Adrenal gland (tissue), 5 donors: ENCODE measurements around the gene SNRK.

Source experiments
- POLR2A ChIP-seq, 2 donors: fragments of 450-650 bp; IDR thresholded peaks; one replicate each; pipeline ENCODE4 v1.6.1; 2017; ENCODE audit warnings: antibody characterized with exemption in 2 of 2, mild to moderate bottlenecking in 2 of 2, moderate library complexity in 1 of 2
- TF ChIP-seq, protein P1 (sequence below), 6 experiments: fragments of 450-650 bp in 4 of 6; fragments of 200-600 bp in 2 of 6; sonication (generic) in 1 of 6; IDR thresholded peaks; 1 replicate in 5 of 6; 2 replicates in 1 of 6; pipeline versions ENCODE4 v1.5.1 to v1.8.0; 2016 to 2021; ENCODE audit warnings: antibody characterized with exemption in 6 of 6, mild to moderate bottlenecking in 2 of 6, moderate library complexity in 1 of 6
- donor health status: DM: no; HTN: no; CAD: no.

DNA sequence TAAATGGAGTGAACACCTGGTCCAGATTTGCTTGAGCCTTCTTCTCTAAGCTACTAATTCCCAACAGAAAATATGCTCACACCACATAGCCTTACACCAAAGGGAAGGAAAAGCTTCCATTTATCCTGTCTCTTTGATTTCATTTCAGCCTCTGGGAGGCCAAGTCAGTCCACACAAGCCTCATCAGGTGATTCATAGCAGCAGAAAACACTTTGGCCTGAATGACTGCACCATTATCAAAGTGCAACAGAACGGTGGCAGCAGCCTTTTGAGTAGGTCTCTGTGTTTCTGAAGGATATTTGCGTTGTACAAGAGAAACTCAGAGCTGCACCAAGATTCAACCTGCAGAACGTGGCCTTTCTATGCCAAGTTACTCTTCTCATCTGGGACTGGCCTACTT is 46.6 kb upstream of the SNRK start:
- TF ChIP-seq, protein P1, sequence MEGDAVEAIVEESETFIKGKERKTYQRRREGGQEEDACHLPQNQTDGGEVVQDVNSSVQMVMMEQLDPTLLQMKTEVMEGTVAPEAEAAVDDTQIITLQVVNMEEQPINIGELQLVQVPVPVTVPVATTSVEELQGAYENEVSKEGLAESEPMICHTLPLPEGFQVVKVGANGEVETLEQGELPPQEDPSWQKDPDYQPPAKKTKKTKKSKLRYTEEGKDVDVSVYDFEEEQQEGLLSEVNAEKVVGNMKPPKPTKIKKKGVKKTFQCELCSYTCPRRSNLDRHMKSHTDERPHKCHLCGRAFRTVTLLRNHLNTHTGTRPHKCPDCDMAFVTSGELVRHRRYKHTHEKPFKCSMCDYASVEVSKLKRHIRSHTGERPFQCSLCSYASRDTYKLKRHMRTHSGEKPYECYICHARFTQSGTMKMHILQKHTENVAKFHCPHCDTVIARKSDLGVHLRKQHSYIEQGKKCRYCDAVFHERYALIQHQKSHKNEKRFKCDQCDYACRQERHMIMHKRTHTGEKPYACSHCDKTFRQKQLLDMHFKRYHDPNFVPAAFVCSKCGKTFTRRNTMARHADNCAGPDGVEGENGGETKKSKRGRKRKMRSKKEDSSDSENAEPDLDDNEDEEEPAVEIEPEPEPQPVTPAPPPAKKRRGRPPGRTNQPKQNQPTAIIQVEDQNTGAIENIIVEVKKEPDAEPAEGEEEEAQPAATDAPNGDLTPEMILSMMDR (IDR thresholded peaks at IDR 0.05): no peak
- no peak for TF ChIP-seq POLR2A (IDR thresholded peaks at IDR 0.05)
